GM18502 (cell line): ENCODE results near the gene DUSP2.

Experiments used
- ATAC-seq: cut with Tn5 transposase; IDR thresholded peaks from one replicate; pipeline ENCODE4 v1.9.1; 2021; ENCODE audit warnings: mild to moderate bottlenecking; ENCODE audit not compliant: unreplicated experiment, poor library complexity

DUSP2 gene

GRCh38 chr2:96135621-96136020 lies 9.6 kb downstream of the DUSP2 start:
- no peak for ATAC-seq

GRCh38 chr2:96135171-96135570 lies 10.1 kb downstream of the DUSP2 start:
- no peak for ATAC-seq

GRCh38 chr2:96134421-96134820 lies 10.8 kb downstream of the DUSP2 start:
- ATAC-seq, result no peak

DNA sequence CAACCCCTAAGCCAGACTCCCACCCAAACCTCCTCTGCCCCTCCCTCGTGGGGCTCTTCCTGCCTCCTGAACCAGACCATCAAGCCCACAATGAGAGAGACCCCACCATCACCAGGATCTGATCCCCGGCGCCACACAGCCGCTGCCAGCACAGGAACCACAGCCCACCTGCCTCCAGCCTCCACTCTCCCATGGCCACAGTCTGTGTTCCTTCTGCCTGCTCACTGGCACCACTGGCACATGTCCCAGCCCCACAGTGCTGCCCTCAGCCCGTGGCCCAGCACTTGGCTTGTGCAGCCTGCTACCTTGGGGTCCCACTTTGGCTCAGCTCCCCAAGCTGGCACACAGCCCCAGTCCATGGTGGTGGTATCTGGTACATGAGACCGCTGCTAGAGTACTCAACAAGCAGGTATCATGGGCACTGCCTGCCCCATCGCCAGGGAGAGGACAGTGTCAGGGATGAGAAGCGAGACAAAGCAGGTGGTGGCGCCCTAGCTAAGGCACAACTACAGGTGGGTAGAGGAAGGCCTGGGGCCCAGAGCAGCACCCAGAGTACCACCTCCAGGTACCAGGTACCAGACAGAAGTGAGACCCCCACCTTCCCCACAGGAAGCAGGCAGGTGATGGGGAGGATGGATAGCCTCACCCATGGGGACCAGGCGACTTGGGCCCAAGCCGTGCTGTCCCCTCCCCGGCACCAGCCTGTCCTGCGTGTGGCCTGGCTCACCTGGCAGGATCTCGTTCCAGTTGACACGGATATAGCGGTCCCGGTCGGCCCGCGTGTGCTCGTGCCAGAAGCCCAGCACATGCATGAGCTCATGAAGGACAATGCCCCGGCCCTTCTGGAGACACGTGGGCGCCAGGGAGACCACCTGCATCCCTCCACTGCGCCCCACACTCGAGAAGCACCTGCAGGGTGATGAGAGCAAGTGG lies 13.2 kb downstream of the DUSP2 start:
- no peak for ATAC-seq

GRCh38 chr2:96131152-96131812 lies 14.0 kb downstream of the DUSP2 start:
- ATAC-seq, result no peak

DNA sequence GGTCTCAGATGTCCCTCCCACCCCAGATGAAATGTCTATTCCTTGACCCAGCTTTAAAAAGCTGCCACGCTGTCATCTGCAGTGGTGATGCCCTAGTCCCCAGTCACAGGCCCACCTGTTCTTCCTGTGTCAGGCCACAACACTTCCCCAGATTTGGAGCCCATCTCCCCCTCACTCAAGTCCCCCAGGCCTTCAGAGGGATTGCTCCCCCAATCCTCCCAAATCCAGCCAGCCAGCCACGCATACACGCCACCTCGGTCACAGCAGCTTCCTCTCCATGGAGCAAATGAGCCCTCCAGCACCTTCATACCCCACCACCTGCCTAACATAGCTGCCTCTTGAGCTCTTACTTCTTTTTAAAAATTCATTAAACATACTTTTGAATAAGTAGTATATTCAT lies 14.8 kb downstream of the DUSP2 start:
- no peak for ATAC-seq

DNA sequence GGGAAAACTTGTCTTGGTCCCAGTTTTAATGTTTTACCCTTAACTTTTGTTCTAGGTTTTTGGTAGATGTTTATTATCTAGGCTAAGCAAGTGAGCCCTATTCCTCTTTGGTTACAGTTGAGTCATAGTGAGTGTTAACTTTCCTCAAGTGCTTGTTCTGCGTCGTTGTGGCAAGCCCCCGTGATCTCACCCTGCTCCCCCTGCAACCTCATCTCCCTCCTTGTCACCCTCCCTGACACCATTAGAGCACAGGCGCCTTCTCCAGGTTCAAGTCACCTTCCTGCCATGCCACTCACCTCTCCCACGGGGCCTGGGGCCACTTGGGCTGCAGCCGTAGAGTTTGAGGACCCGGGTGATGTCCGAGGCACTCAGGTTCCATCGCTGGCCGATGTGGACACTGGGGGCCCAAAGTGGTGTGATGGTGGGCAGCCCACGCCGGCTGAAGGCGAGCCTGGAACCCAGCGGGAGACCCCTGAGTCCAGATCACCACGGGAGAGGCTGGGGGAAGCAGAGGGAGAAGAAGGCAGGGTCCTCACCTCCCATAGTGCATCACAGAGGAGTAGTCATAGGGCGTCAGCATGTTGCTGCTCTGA lies 15.6 kb downstream of the DUSP2 start:
- ATAC-seq, result no peak

DNA sequence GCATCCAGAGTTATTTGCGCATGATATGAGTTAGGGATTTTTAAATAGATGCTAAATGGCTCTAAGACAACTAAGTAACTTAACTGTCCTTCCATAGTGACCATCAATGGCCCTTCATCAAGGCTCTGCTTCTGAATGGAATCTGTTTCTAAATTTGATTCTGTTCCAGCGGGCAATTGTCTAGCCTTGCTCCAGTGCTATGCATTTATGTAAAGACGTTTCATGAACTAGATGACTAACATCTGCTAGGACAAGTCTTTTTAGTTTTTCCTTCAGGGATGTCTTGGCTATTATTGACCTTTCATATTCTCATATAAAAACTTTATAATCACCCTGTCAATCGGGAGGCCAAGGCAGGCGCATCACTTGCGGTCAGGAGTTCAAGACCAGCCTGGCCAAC lies 16.8 kb downstream of the DUSP2 start:
- ATAC-seq, result no peak

DNA sequence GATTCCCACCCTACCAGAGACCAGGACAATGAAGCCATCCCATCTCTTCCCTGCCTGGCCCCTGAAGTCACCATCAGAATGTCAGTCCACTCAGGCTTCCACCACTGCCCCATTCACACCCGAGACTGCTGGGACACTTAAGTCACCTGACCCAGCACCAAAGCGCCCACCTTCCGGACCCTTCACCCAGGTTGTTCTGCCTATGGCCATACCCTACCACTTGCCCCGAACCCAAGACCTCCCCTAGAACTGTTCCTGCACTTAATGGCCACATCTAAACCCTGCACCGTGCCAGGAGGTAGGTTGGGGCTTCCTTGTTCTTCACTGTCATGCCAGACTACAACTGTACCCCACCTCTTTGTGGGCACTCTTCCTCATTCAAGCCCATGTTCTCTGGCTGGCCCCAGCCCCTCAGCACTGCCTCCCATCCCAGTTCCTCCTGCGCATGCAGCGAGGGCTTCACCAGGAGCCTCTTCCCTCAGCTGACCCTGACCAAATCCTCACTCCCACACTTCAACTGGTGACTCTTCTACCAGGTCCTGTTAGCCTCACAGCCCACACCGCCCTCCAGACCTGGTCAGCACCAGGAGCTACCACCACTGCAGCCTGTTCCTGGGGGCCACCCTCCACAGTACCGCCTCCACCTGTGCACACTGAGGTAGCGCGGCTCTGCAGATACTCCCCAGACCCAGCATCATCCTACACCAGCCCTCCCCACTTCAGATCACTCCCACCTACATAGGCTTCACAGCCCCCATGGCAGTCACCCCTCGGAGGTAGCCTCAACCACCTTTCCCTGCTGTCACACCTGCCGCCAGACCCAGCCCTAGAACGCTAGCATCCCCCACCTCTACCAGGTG lies 20.6 kb downstream of the DUSP2 start:
- no peak for ATAC-seq

- ATAC-seq, result no peak
Measured at GRCh38 chr2:96123936-96124335, 21.3 kb downstream of the DUSP2 start.

DNA sequence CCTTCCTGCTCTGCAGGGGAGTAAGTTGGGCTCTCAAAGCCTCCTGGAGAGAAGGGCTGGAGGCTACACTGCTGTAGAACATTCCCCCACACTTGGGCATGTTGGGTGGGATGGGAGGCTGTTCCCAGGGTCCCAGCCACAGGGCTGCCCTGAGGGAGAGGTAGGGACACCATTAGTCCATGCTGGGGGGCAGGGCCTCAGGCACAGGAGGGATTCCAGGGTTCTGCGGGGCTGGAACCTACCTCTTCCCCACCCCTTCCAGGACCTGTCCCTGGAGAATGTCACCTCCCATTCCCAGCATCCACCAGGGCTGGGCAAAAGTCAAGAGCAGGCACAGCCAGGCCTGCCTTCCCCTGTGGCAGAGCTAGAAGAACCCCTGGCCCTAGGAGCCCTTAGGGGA lies 21.9 kb downstream of the DUSP2 start:
- ATAC-seq, result no peak

- ATAC-seq, result no peak
Measured at GRCh38 chr2:96122391-96122790, 22.8 kb downstream of the DUSP2 start.

DNA sequence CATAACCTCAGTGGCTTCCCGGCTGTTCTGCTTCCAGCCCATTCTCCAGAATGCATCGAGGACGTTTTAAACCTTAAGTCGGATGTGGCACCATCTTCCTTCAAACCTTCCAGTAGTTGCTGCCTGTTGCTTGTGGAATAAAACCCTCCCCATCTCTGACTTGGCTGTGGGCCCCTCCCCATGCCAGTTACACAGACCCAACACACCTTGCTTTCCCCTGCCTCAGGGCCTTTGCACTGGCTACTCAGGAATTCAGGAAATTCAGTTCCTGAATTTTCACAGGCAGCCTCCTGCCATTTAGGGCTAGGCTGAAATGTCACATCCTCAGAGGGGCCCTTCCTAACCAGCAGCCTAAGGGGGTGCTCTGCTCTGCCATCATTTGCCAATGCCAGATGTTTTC lies 23.8 kb downstream of the DUSP2 start:
- no peak for ATAC-seq

DNA sequence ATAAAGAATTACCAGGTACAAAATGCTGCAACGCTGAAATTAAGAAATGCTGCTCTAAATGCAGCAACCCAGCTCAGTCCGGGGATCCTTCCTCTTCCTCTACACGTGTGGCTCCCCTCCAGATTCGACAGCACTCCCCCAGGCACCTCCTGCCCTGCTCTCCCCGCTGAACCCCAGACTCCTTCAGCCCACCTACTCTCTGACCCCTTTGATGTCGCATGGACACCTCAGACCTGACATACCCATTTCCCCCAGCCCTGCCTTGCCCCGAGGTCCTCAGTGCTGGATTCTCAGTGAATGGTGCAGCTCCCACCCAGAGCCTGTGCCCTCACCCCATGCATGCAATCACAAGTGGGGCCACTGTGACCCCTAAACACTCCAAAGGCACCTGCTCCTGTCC lies 24.2 kb downstream of the DUSP2 start:
- no peak for ATAC-seq

- ATAC-seq, result no peak
Measured at GRCh38 chr2:96120091-96120720, 25.0 kb downstream of the DUSP2 start.

GRCh38 chr2:96119389-96119751 lies 25.9 kb downstream of the DUSP2 start:
- ATAC-seq, result no peak

- no peak for ATAC-seq
Measured at GRCh38 chr2:96118698-96119388, 26.4 kb downstream of the DUSP2 start.

DNA sequence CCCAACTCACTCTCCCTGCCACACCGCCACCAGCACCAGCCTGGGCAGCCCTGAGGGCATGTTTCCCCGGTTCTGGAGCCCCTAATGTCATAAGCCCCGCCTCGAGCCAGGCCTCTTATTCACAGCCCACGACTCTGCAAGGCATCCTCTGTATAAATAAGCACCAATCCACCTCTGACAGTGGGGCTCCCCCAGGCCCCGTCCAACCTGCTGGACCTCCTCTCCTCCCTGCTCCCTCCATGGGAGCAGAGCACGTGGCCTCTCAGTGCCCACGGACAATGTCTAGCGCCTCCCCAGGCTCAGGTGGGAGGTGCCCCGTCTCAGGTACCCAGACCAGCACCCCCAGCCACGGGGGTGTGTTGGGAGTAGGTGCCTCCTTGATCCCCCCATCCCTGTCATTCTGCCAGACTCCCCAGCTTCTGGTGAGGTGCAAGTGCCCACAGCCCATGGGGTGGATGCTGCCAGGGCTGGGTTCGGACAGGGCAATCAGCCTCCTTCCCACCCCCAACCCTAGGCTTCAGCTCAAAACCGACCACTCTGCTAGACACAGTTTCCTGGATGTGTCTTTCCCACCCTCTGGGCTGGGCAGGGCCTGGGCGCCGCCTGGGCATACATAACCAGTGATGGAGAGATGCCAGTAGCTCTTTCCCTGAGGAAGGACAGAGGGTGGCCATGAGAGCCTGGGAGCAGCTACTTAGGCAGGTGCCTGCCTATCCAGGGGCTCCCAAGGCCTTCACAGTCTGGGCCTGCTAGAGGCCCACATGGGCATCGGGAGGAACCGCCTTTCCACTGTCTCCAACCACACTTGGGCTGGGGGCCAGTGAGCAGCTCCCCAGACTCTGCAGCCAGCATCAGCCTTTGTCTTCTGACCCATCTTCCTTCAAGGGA lies 27.3 kb downstream of the DUSP2 start:
- no peak for ATAC-seq
